ENCODE measurements around the gene INSYN2A.

The INSYN2A gene

GRCh38 chr10:127195571-127196281 lies 665 bp downstream of the INSYN2A start:
- DNase-seq: no peak

DNA sequence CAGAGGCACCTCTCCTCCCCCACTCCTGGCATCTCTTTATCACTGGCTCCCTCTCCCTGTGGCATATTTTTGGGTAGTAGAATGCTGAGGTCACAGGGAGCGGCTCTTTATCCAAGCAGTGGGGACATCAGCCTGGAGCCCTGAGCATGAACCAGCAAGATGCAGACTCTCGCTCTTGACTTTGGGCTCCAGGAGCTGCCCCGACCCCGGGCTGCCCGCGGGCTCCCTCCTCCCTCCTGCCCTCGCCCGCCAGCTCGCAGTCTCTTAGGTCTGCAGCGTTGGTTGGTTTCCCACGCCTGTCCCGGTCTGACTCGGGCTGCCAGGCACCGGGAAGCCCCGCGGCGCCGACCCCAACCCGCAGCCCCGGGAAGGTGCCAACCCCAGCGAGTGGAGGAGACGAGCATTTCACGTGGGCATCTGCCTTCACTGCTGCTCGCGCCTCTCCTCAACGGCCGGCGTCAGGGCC lies 1.3 kb downstream of the INSYN2A start:
- peak; percentile 51 for DNase-seq

GRCh38 chr10:127194599-127194998 lies 1.8 kb downstream of the INSYN2A start:
- DNase-seq: no peak

- DNase-seq: no peak
These were observed 2.3 kb downstream of the INSYN2A start for GRCh38 chr10:127194111-127194510.

- peak; percentile 68 for DNase-seq
These were observed 3.3 kb downstream of the INSYN2A start for GRCh38 chr10:127193125-127193524.

DNA sequence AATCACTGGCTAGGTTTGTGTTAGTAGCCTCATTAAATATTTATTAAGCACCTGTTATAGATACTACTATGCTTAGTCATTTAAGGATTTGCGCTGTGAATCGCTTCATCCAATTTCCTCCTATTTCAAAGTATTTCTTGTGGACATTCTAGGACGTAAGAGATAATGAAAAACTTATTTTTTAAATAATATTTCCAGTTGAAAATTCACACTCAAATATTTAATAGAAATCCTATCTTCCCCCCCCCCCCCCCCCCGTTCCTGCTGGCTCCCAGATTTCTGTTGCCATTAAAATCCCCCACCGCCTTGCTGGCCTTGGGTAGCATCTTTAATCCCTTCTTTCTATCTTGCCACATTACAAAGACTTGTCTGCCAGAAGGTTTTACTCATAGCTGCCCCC lies 6.0 kb downstream of the INSYN2A start:
- no peak for DNase-seq

DNA sequence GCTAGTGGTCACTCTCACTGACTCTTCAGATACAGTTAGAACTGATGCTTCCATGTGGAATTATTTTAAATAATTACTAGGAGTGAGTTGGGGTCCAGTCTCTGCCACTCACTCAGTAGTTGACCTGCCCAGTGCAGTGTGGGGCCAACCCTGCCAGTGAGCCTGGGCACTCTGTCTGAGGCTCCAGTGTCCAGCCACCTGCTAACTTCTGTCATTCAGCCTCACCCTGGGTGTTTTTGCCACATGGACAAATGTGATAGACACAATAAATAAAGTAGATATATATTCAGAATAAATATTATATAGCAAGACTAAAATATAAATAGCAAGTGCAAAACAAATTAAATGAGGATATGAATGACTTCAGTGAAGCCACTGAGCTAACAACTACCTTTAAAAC lies 7.2 kb downstream of the INSYN2A start:
- no peak for DNase-seq

DNA sequence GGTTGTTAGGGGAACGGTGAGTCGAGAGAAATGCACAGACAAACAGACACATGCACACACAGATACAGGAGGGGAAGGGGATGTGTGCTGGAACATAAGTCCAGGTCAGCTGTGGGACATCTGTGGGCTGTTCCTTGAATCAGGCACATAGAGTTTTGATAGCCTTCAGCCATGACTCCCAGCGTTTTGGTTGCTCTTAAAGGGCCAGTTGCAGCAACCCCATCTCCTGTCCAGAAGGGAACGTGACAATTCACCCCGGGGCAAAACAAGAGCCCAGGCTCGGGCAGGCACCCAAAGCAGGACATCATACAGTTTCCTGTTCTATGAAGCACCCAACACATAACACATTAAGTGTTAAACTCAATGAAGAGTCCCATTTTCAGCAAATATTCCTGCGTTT lies 9.6 kb downstream of the INSYN2A start:
- no peak for DNase-seq

- no peak for DNase-seq
These were observed 11.8 kb downstream of the INSYN2A start for GRCh38 chr10:127184582-127184981.

DNA sequence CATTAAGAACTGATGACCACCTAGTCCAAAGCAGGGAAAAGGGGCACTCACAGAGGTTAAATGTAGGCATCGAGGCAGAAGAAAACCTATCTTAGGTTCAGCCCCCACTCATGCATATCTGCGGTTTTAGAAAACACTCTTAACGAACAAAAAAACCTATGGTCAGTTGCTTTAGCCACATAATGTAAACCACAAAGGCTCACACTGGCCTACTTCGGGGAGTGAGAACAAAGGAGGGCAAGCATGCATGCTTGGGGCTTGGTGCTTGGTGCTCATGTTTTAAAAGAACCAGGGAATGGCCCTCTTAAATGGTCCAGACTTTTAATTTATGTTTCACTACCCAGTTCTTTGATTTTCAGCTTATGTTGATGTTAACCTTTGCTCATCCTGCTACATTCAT lies 14.2 kb downstream of the INSYN2A start:
- no peak for DNase-seq

DNA sequence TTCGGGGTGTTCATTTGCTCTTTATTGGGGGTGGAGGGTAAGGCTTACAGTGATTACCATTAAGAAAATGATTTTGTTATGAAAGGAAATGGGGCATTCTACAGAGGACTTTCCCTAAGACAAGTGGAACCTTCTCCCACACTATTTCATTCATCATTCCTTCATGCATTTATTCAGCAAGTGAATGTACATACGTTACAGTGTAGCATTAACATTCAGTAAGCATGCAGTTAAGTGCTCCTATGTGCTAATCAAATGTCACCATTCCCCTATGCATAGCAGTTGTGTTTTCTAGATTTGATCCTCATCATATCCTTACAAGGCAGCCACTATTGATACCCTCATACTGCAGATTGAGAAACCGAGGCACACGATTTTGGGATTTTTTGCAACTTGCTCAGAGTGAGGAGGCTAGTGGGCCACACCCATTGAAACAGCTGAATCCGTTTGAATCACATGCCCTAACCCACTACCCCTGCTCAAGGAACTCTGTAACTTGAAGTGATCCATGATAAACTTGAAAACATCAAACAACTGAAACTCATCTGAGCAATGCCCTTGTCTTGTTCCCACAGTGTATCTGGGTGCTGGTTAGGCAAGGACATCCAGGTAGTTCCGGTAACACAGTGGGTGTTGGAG lies 16.7 kb downstream of the INSYN2A start:
- no peak for DNase-seq

DNA sequence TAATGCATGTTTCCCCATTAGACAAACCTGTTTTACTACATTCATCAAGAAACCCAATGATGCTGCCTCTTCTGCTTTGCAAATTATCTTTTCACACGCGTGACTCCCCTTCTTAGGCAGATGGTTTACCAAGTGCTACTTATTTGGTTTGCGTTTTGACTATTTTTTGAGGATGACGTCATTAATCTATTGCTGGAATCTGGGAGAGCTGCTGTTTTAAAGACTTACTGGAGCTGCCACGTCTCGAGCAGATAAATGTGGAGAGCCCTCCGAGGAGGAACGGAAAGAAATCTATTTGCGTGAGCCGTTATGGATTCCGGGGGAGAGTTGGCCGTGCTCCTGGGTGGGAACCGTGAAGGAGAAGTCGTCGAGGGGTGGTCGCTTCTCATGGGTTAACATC lies 19.7 kb downstream of the INSYN2A start:
- DNase-seq: no peak

DNA sequence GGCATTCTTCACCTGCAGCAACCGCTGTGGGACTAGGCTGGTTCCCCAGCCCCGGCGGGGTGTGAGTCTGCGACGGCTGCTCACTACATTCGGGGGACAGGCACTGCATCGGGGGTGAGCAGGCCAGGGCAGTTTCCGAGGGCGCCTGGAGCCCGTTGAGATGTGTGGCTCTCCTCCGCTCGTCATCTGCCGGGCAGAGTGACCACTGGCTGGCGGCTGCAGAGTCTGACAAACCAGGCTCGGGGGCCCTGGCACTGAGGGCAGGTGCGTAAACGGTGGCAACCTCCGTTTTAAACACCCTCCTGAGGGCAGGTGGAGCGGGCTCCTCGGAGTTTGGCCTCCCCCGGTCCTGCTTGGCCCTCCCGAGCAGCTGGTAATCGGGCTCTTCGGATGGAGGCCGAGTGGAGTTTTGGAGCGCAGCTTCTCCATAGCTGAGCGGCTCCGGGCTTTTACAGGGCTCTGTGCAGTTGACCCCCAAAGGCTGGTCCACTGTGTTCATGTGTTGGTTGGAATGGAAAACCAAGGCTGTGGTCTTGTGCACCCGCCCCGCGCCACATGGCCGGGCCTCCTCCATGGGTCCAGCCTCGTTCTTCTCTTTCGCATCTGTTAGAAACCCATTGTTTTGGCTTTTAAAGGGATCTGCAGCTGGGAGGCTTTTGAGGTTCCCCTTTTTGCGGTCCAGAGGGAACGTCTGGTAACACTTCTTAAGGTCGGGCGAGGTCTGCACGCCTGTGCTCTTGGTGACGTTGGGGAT lies 20.9 kb downstream of the INSYN2A start:
- no peak for DNase-seq

GRCh38 chr10:127174866-127175265 lies 21.5 kb downstream of the INSYN2A start:
- DNase-seq: no peak

DNA sequence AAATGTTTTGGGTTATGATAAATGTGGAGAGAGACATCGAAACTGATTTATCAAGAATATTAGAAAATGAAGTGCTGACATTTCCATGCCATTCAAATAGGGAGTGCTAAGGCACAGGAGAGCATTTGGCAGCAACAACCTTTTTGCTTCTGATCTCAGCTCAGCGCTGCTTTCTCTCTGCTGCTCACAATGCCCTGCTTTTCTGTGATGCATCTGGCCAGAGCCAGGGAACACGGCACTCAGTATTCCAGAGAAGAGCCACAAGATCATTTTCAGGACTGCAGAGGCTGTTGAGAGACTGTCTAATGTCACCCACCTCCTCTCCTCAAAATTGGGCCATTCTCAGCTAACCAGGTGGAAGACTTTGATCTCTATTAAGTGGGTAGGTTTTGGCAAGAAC lies 28.1 kb downstream of the INSYN2A start:
- no peak for DNase-seq

GRCh38 chr10:127162841-127163240 lies 33.5 kb downstream of the INSYN2A start:
- no peak for DNase-seq

DNA sequence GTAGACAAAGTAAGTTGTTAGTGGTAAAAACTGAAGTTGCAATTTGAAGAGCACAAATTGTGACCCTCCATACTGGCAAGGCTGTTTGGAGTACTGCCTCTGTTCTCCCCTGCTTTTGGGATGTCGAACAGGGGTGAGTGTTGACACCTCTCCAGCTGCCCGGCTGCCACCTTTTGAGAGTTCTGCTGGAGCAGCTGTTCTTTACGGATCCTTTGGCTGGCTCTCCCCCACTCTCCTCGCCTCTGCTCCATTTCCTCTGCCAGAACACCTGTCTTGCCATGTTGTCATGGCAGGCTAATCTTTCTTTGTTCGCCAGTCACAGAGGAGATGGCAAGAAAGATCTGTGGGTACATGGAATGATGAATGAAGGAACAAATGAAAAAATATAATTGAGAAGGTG lies 34.9 kb downstream of the INSYN2A start:
- DNase-seq: no peak

DNA sequence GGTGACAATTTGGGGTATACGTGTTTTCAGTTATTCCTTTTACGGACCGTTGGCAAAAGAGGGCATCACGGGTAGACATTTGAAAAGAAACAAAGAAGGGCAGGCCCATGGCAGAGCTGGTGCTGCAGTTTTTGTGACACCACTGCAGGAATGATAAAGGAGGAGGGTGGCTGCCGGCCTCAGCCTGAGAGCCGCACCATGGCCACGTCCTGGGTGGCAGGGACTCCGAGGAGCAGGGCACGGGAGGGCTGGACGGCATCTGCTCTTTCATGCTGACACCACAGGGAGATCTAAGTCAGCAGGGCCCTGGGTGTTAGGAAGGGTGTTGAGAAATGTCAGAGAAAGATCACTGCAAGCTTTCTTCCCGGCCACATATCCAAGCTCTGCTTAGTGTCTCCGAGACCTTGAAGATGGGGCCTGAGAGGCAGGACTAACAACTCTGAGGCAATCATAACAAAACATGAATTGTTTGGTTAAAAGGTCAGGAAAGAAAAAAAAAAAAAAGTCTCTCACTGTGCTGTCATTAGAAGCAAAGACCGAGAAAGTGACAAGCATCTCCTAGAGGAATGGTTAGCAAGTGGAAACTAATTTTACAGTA lies 36.6 kb downstream of the INSYN2A start:
- no peak for DNase-seq

- peak; percentile 20 for DNase-seq
These were observed 37.7 kb downstream of the INSYN2A start for GRCh38 chr10:127158662-127159061.

GRCh38 chr10:127157506-127158200 lies 38.7 kb downstream of the INSYN2A start:
- DNase-seq: peak; percentile 76

- DNase-seq: no peak
These were observed 39.3 kb downstream of the INSYN2A start for GRCh38 chr10:127157089-127157488.

- peak; percentile 59 for DNase-seq
These were observed 41.4 kb downstream of the INSYN2A start for GRCh38 chr10:127154831-127155620.
